GM19463 (cell line): Measurements from ENCODE around the gene EPB41L4A.

Experiments
- ATAC-seq: cut with Tn5 transposase; IDR thresholded peaks from one replicate; pipeline ENCODE4 v1.9.1; 2021; ENCODE audit warnings: mild to moderate bottlenecking, moderate library complexity; ENCODE audit not compliant: unreplicated experiment

Gene EPB41L4A

DNA sequence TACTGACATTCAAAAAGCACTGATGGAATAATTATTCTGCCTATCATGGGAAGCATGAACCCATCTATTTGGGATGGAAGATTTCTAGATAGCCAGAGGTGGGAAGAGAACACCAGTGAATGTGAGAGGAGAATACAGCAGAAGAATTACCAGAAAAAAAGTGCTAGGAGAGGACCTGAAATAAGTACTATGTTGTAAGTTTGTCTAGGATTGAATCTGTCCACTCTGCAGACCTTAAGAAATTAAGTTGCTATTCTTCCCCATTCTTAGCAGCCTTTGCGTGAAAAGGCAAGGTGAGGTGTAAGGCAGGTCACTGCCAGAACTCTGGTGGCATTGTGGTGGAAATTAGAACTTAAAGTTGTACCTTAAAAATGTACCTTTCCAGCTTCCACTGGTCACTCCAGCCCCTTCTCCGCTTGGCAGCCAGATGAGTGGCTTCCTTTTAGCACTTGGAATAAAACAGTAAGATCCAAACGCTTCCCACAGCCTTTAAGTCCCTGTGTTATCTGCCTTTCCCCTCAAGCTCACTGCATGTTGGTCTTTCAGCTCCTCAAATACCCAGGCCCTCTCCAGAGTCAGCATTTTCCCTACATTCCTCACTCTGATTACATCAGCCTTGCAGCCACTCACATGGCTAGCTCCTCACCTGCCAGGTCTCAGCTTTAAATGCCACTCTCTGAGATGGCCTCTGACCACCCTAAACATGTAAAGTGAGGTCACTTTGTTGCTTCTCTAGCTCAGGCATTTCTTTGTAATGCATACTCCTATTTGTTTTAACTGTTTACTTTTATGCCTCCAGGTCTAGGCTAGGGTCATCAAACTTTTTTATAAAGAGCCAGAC is 253.0 kb downstream of the EPB41L4A start:
- no peak for ATAC-seq

GRCh38 chr5:112165399-112165798 is 253.7 kb downstream of the EPB41L4A start:
- ATAC-seq = no peak

DNA sequence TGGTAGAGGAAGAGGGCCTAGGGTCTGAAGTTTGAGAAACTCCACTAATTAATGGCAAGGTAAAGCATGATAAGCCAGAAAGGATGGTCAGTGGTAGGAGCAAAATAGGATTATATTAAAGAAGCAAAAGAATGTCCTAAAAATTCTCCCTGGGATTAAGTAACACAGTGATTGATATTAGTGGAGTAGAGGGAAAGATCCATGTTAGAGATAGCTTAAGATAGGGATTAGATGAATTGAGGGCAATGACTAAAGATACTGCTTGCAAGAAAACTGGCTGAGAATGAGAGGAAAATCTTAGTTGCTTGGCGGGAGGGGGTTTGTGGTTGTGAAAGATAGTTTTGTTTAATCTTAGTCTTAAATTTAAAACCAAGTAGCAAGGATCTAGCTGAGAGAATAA is 255.6 kb downstream of the EPB41L4A start:
- ATAC-seq = no peak

DNA sequence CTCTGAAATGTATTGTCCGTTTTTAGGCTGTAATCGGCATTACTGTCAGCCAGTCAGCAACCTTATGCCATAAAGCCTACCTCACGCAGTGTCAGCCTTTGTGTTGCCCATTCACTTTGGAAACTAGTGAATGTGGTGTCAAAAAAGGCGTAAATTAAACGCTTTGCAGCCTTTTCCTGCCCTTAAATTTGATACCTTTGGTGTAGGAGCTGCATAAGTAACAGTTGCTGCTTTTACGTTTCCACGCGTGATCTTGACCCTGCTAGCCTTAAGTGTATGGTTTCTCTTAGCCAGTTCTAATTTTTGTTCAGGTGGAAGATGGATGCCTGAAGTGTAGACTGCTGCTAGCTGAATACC is 257.7 kb downstream of the EPB41L4A start:
- no peak for ATAC-seq

DNA sequence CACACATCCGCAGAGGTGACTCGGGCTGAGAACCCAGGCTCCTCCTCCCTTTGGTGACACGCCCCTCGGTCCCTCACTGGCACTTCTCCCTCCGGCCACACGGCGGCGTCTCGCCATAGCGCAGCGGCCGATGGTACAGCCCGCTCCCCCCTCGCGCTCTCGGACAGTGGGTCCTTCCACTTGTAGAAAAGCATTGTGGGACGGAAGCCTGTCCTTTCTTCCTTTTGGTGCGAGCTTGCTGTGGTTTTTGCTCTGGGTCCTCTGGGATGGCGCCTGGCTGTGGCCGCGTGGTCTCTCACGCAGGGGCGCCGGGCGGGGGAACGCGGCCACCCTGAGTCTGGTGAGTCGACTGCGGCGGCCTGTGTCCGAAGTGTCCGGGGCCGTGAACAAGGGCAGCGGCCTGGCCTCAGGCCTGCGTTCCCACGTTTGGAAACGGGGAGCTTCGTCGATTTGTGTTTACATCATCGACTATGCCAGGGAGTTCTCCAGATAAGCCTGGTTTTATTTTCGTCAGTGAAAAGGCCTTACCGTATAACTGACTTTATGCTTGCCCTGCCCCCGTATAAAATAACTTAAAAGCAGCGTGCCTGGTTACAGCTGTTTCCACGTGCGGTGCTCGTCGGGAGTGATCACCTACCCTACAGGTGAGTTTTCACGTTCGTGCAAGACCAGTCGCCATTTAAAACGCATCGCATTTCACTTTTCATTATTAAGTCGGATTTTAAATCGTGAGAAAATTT is 258.3 kb downstream of the EPB41L4A start:
- ATAC-seq = peak; percentile 95

GRCh38 chr5:112159435-112159834 is 259.6 kb downstream of the EPB41L4A start:
- no peak for ATAC-seq

- no peak for ATAC-seq
These were observed 262.9 kb downstream of the EPB41L4A start for GRCh38 chr5:112156211-112156610.

DNA sequence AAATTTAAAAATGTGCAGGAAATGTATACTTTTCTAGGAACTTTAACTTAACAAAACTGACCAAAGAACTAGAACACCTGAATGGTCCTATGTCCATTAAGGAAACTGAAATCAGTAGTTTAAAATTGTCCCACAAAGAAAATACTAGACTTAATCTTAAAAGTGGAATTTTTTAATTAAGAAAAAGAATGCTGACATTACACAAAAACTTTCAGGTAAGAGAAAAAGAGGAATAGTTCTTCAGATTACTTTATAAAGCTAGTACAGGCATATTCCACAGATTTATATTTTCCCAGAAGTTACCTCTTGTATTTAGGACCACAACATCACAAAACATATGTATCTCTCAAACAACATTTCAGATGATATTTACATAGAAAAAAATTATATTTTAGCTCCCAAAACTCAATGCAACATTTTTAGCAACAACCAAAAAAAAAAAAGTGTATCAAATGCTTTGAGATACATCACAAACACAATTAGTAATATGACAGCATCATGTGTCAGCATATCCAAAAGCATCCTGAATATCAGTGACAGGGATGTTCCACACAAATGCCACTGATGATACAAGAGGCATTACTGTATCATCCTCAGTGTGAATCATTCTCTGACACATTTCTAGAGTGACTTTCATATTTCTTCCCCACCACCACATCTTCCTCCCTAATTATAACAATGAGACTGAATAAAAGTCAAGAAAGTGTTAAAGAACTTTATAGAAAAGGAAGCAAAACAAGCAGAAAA is 264.0 kb downstream of the EPB41L4A start:
- no peak for ATAC-seq

- no peak for ATAC-seq
These were observed 269.4 kb downstream of the EPB41L4A start for GRCh38 chr5:112149727-112150126.

DNA sequence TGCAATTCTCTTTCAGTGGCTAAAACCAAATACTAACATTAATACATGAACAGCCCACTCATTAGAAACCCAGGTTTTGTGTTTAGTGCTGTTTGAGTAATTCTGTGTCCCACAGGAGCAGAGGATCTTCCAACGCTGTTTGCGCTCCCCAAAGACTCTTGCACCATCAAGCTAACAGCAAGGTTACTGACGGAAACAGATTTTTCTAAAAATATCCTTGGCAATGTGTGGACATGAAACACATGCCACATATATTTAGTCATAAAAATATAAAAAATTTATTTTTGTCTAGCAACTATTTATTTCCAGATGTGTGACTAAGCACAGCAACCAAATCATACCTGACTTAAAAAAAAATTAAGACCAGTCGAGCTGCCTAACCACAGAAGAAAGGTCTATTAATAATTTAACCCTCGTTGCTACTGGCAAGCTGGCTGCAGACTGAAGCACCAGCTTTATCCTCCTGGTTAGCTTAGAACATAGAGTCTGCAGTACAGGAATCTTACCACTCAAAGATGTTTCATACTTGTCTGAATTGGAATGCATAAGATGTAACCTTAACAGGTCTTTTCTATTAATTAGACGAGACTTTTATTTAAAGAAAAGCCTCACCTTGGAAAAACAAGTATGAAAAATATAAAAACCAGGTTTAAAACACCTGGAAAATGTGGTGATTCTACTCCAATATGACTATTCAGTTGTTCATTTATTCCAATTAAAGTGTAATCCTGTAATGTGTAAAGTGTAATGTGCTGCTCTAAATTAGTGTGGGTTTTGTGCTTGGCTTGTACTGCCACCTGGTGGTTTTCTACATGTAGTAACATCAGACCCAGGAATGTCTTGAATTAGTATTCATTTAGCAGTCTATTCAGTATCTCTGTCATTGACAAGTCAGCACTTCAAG is 272.5 kb downstream of the EPB41L4A start:
- ATAC-seq = peak; percentile 51

- ATAC-seq = no peak
These were observed 275.4 kb downstream of the EPB41L4A start for GRCh38 chr5:112143690-112144089.

- ATAC-seq = peak; percentile 49
These were observed 276.3 kb downstream of the EPB41L4A start for GRCh38 chr5:112142769-112143270.

DNA sequence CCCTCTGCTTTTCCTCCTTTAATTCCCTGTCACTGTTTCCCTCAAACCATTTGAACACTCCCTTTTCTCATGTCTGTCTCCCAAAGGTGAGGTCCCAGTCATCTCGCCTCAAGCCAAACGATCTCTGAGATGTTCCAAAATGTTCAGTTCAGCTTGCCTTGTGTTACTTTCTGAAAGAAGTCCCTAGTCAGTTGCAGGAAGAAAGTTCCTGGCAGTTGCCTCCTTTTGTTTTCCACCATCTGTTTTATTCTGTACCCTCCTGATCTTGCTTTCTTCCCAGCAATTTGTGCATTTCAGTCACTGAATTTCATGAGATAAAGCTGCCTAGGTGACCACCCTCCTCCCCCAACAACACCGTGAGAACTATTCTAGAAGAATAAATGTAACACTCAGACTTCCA is 277.5 kb downstream of the EPB41L4A start:
- no peak for ATAC-seq

- no peak for ATAC-seq
These were observed 280.6 kb downstream of the EPB41L4A start for GRCh38 chr5:112138526-112138925.

GRCh38 chr5:112136773-112137172 is 282.3 kb downstream of the EPB41L4A start:
- ATAC-seq = no peak

- ATAC-seq = no peak
These were observed 291.2 kb downstream of the EPB41L4A start for GRCh38 chr5:112127861-112128260.

DNA sequence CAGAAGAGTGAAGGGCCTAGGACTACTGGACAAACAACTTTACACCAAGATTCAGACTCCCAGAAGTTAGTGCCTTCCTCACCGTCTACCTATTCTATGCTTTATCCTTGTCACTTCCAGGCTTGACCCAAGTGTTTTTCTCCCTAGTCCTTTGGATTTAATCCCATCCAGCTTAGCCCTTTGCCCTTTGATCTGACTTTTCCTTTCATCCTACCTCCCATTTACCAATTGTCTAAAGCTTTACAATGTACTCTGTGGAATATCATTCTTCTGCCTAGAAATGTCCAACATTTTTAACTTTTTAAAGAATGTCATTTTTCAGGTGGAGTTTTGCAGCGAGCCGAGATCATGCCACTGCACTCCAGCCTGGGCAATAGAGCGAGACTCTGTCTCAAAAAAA is 292.1 kb downstream of the EPB41L4A start:
- no peak for ATAC-seq

- no peak for ATAC-seq
These were observed 293.2 kb downstream of the EPB41L4A start for GRCh38 chr5:112125903-112126302.

GRCh38 chr5:112124788-112125187 is 294.3 kb downstream of the EPB41L4A start:
- ATAC-seq = no peak

- no peak for ATAC-seq
These were observed 296.0 kb downstream of the EPB41L4A start for GRCh38 chr5:112123086-112123485.
